HFF-Myc (cell line): Measurements from ENCODE around the gene EPRS1.
A peak's percentile ranks its signal among the peaks of the same experiment; 100 is the strongest.
"Not testable (repeated sequence)": the region's sequence is repeated elsewhere in the genome, so short reads cannot be mapped to it uniquely, and the experiment has no call there.

Source experiments
- DNase-seq: peaks from one replicate; pipeline ENCODE4 v3.0.0-alpha.2; 2011; ENCODE audit warnings: low read depth; ENCODE audit errors: extremely low read depth
- H3K4me3 ChIP-seq: replicated peaks from 2 replicates; pipeline ENCODE4 v1.5.1; 2011; ENCODE audit warnings: low read depth, mild to moderate bottlenecking, control low read depth, low read length
- TF ChIP-seq, protein P1 (sequence below): IDR thresholded peaks from 2 replicates; pipeline ENCODE4 v1.5.1; 2012; ENCODE audit warnings: mild to moderate bottlenecking, low read depth, low read length, control low read depth; ENCODE audit errors: missing control alignments

The EPRS1 gene

DNA sequence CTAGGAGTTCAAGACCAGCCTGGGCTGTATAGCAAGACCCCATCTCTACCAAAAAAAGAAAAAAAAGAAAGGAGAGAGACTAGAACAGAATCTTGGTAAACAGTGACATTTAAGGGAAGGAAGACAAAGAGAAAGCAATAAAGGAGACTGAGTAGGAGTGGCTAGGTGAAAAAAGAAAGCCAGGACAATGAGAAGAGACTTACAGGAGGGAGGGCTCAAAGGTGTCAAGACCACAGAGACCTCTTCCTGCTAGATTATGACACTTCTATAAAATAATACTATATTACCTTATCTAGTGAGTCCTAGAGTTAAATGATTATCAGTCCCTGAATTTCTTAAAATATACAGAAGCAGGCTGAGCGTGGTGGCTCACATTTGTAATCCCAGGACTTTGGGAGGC lies 10.1 kb upstream of the EPRS1 start:
- TF ChIP-seq, protein P1, sequence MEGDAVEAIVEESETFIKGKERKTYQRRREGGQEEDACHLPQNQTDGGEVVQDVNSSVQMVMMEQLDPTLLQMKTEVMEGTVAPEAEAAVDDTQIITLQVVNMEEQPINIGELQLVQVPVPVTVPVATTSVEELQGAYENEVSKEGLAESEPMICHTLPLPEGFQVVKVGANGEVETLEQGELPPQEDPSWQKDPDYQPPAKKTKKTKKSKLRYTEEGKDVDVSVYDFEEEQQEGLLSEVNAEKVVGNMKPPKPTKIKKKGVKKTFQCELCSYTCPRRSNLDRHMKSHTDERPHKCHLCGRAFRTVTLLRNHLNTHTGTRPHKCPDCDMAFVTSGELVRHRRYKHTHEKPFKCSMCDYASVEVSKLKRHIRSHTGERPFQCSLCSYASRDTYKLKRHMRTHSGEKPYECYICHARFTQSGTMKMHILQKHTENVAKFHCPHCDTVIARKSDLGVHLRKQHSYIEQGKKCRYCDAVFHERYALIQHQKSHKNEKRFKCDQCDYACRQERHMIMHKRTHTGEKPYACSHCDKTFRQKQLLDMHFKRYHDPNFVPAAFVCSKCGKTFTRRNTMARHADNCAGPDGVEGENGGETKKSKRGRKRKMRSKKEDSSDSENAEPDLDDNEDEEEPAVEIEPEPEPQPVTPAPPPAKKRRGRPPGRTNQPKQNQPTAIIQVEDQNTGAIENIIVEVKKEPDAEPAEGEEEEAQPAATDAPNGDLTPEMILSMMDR = no peak
- DNase-seq = no peak
- H3K4me3 ChIP-seq = no peak overlapping the region

GRCh38 chr1:220045356-220046051 lies 801 bp downstream of the EPRS1 start:
- TF ChIP-seq, protein P1 = no peak
- no peak for DNase-seq
- peak overlapping the region; percentile 81 for H3K4me3 ChIP-seq

GRCh38 chr1:220044678-220045355 lies 1.5 kb downstream of the EPRS1 start:
- peak overlapping the region; percentile 81 for H3K4me3 ChIP-seq
- TF ChIP-seq, protein P1 = no peak
- DNase-seq = no peak

- TF ChIP-seq, protein P1 = no peak
- DNase-seq = no peak
- no peak overlapping the region; the same call in 1 of the 2 replicates for H3K4me3 ChIP-seq
Observed at GRCh38 chr1:220043646-220044045, 2.7 kb downstream of the EPRS1 start.

- DNase-seq = no peak
- TF ChIP-seq, protein P1 = no peak
- no peak overlapping the region for H3K4me3 ChIP-seq
Observed at GRCh38 chr1:220040028-220040596, 6.2 kb downstream of the EPRS1 start.

GRCh38 chr1:220038640-220039039 lies 7.7 kb downstream of the EPRS1 start:
- TF ChIP-seq, protein P1 = no peak
- H3K4me3 ChIP-seq = no peak overlapping the region
- no peak for DNase-seq

DNA sequence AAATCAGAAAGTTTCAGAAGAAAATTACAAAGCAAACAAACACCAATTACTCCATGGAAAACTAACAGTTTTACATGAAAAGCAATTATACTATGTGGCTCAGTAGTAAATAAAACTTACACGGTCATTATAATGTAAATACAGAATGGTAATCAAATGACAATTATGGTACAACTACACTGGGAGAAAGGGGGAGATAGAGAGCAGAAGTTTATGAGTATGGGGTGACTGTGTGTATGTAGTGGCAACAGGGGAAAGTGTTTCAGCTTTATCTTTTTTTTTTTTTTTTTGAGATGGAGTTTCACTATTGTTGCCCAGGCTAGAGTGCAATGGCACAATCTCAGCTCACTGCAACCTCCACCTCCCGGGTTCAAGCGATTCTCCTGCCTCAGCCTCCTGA lies 8.5 kb downstream of the EPRS1 start:
- DNase-seq, H3K4me3 ChIP-seq: not testable (repeated sequence)
